ENCODE measurements around the gene GOLGA6L2.

- TF ChIP-seq, protein P1, sequence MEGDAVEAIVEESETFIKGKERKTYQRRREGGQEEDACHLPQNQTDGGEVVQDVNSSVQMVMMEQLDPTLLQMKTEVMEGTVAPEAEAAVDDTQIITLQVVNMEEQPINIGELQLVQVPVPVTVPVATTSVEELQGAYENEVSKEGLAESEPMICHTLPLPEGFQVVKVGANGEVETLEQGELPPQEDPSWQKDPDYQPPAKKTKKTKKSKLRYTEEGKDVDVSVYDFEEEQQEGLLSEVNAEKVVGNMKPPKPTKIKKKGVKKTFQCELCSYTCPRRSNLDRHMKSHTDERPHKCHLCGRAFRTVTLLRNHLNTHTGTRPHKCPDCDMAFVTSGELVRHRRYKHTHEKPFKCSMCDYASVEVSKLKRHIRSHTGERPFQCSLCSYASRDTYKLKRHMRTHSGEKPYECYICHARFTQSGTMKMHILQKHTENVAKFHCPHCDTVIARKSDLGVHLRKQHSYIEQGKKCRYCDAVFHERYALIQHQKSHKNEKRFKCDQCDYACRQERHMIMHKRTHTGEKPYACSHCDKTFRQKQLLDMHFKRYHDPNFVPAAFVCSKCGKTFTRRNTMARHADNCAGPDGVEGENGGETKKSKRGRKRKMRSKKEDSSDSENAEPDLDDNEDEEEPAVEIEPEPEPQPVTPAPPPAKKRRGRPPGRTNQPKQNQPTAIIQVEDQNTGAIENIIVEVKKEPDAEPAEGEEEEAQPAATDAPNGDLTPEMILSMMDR (IDR thresholded peaks at IDR 0.05), result no peak
- no peak for TF ChIP-seq POLR2A (IDR thresholded peaks at IDR 0.05)
Observed at GRCh38 chr15:23467110-23467600, 20.1 kb upstream of the GOLGA6L2 start.
